Measurements from ENCODE around the gene AKIRIN2.

The AKIRIN2 gene

DNA sequence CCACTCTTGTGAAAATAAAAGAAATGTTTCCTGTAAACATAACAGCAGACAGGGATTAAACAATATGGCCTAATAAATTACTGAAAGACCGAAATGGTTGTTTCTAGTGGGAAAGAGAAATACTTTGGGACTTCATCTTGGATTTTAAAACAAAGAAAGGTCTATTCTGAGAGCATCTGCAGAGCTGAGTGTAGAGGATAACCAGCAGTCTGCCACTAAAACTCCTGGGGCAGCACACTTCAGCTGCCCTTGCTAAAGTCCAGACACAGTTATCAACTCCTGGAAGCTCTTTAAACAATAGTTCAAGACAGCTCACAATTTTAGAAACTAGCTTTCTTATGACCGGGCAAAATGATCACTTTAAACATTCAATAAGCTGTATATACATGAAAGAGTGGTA is 38.6 kb downstream of the AKIRIN2 start:
- WGBS, 2 donors (ENCODE audit: extremely low coverage in 2 of 2, insufficient read length in 2 of 2, insufficient replicate concordance in 1 of 2) = no CpG with 5 or more reads among the region's 2 CpGs

DNA sequence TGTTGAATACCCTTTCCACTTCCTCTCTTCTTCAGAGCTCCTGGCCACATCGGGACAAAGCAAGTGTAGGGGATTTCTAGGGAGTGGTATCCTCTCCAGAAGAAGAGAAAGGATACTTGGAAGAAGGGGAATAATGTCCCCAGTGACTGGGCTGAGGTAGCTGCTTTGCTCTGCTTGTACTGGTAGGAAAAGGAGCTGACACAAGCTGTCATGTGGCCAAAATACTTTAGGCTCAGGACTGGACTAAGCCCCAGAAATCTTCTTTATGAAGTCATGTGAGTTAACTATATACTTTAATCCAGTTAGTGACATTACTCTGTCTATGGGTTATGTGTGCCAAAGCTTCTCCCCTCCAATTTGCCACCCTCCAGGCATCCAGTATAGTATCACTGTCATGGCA is 40.5 kb downstream of the AKIRIN2 start:
- Histone ChIP-seq H3K23ac (ENCODE audit: low read depth, low read length, poor library complexity) (no peak overlapping the region), H3K14ac (ENCODE audit: low read length) (no peak overlapping the region), H4K8ac (ENCODE audit: low read depth, low read length) (no peak overlapping the region), H4K91ac (ENCODE audit: low read depth, low read length, poor library complexity) (no peak overlapping the region), H2AFZ (ENCODE audit: low read length) (no peak overlapping the region), H3K36me3 (replicated peaks in 1 of 2; ENCODE audit: control insufficient read depth in 2 of 2, insufficient read depth in 2 of 2, low read length in 2 of 2) (peaks cover 8 to 83% of the 10 kb centered on the region in 2 donors), H3K18ac (ENCODE audit: low read length) (no peak overlapping the region), H3K79me1 (ENCODE audit: low read depth, low read length) (no peaks in the 10 kb centered on the region), H2BK12ac (ENCODE audit: low read length) (no peak overlapping the region), H3K27ac (replicated peaks; ENCODE audit: low read length) (no peak overlapping the region), H3K4me1 (ENCODE audit: control insufficient read depth in 2 of 2, insufficient read depth in 1 of 2, low read depth in 1 of 2, low read length in 2 of 2) (no peaks in the 10 kb centered on the region), H3K4me2 (ENCODE audit: insufficient read depth, low read length, poor library complexity, severe bottlenecking) (no peak overlapping the region), H3K27me3 (ENCODE audit: control insufficient read depth in 3 of 3, insufficient read depth in 3 of 3, low read depth in 1 of 3, low read length in 3 of 3) (no peaks in the 10 kb centered on the region), H2AK5ac (ENCODE audit: low read depth, low read length) (no peak overlapping the region), H3K9ac (ENCODE audit: low read depth, low read length, poor library complexity) (no peak overlapping the region), H3K4me3 (ENCODE audit: low read length in 2 of 2) (no peak overlapping the region), H3K9me3 (replicated peaks in 1 of 2; ENCODE audit: control insufficient read depth in 2 of 2, insufficient read depth in 1 of 2, low read depth in 1 of 2, low read length in 2 of 2) (peaks cover 0 to 2% of the 10 kb centered on the region in 2 donors), H2BK15ac (ENCODE audit: low read length) (no peak overlapping the region), H2BK5ac (ENCODE audit: low read length) (no peak overlapping the region), H3K4ac (ENCODE audit: low read length) (no peak overlapping the region), H2BK120ac (ENCODE audit: low read depth, low read length) (no peak overlapping the region)
- no peak for DNase-seq (ENCODE audit: low spot score)
- no CpG with 5 or more reads among the region's 1 CpG for WGBS, 2 donors (ENCODE audit: extremely low coverage in 2 of 2, insufficient read length in 2 of 2, insufficient replicate concordance in 1 of 2)

More for the DNA sequence above, 38.6 kb downstream of the AKIRIN2 start:
- no peak overlapping the region for H3K27ac ChIP-seq (replicated peaks; ENCODE audit: low read length)
- no peak overlapping the region for H3K4me2 ChIP-seq (ENCODE audit: insufficient read depth, low read length, poor library complexity, severe bottlenecking)
- H2BK12ac ChIP-seq (ENCODE audit: low read length) = no peak overlapping the region
- H2AFZ ChIP-seq (ENCODE audit: low read length) = no peak overlapping the region
- no peak overlapping the region for H3K14ac ChIP-seq (ENCODE audit: low read length)
- peaks cover 0 to 2% of the 10 kb centered on the region in 2 donors for H3K9me3 ChIP-seq (replicated peaks in 1 of 2; ENCODE audit: control insufficient read depth in 2 of 2, insufficient read depth in 1 of 2, low read depth in 1 of 2, low read length in 2 of 2)
- H3K4me1 ChIP-seq (ENCODE audit: control insufficient read depth in 2 of 2, insufficient read depth in 1 of 2, low read depth in 1 of 2, low read length in 2 of 2) = no peaks in the 10 kb centered on the region
- no peak overlapping the region for H2BK15ac ChIP-seq (ENCODE audit: low read length)
- no peak for DNase-seq (ENCODE audit: low spot score)
- no peak overlapping the region for H3K9ac ChIP-seq (ENCODE audit: low read depth, low read length, poor library complexity)
- no peak overlapping the region for H4K8ac ChIP-seq (ENCODE audit: low read depth, low read length)
- no peak overlapping the region for H3K23ac ChIP-seq (ENCODE audit: low read depth, low read length, poor library complexity)
- H3K4me3 ChIP-seq (ENCODE audit: low read length in 2 of 2) = no peak overlapping the region
- H3K18ac ChIP-seq (ENCODE audit: low read length) = no peak overlapping the region
- H3K36me3 ChIP-seq (replicated peaks in 1 of 2; ENCODE audit: control insufficient read depth in 2 of 2, insufficient read depth in 2 of 2, low read length in 2 of 2) = peaks cover 6 to 85% of the 10 kb centered on the region in 2 donors
- no peak overlapping the region for H2BK5ac ChIP-seq (ENCODE audit: low read length)
- no peak overlapping the region for H2AK5ac ChIP-seq (ENCODE audit: low read depth, low read length)
- H3K79me1 ChIP-seq (ENCODE audit: low read depth, low read length) = no peaks in the 10 kb centered on the region
- no peaks in the 10 kb centered on the region for H3K27me3 ChIP-seq (ENCODE audit: control insufficient read depth in 3 of 3, insufficient read depth in 3 of 3, low read depth in 1 of 3, low read length in 3 of 3)
- H4K91ac ChIP-seq (ENCODE audit: low read depth, low read length, poor library complexity) = no peak overlapping the region
- no peak overlapping the region for H2BK120ac ChIP-seq (ENCODE audit: low read depth, low read length)
- no peak overlapping the region for H3K4ac ChIP-seq (ENCODE audit: low read length)

- Histone ChIP-seq H3K4me1 (ENCODE audit: control insufficient read depth in 2 of 2, insufficient read depth in 1 of 2, low read depth in 1 of 2, low read length in 2 of 2) (no peaks in the 10 kb centered on the region), H3K27me3 (ENCODE audit: control insufficient read depth in 3 of 3, insufficient read depth in 3 of 3, low read depth in 1 of 3, low read length in 3 of 3) (no peaks in the 10 kb centered on the region), H3K23ac (ENCODE audit: low read depth, low read length, poor library complexity) (no peak overlapping the region), H4K8ac (ENCODE audit: low read depth, low read length) (no peak overlapping the region), H2AFZ (ENCODE audit: low read length) (no peak overlapping the region), H3K27ac (replicated peaks; ENCODE audit: low read length) (no peak overlapping the region), H3K14ac (ENCODE audit: low read length) (no peak overlapping the region), H2BK15ac (ENCODE audit: low read length) (no peak overlapping the region), H3K18ac (ENCODE audit: low read length) (no peak overlapping the region), H3K79me1 (ENCODE audit: low read depth, low read length) (no peaks in the 10 kb centered on the region), H3K4me3 (ENCODE audit: low read length in 2 of 2) (no peak overlapping the region), H3K4ac (ENCODE audit: low read length) (no peak overlapping the region), H3K36me3 (replicated peaks in 1 of 2; ENCODE audit: control insufficient read depth in 2 of 2, insufficient read depth in 2 of 2, low read length in 2 of 2) (peaks cover 8 to 83% of the 10 kb centered on the region in 2 donors), H2AK5ac (ENCODE audit: low read depth, low read length) (no peak overlapping the region), H2BK5ac (ENCODE audit: low read length) (no peak overlapping the region), H2BK12ac (ENCODE audit: low read length) (no peak overlapping the region), H3K9me3 (replicated peaks in 1 of 2; ENCODE audit: control insufficient read depth in 2 of 2, insufficient read depth in 1 of 2, low read depth in 1 of 2, low read length in 2 of 2) (peaks cover 0 to 2% of the 10 kb centered on the region in 2 donors), H2BK120ac (ENCODE audit: low read depth, low read length) (no peak overlapping the region), H3K9ac (ENCODE audit: low read depth, low read length, poor library complexity) (no peak overlapping the region), H3K4me2 (ENCODE audit: insufficient read depth, low read length, poor library complexity, severe bottlenecking) (no peak overlapping the region), H4K91ac (ENCODE audit: low read depth, low read length, poor library complexity) (no peak overlapping the region)
- WGBS, 2 donors (ENCODE audit: extremely low coverage in 2 of 2, insufficient read length in 2 of 2, insufficient replicate concordance in 1 of 2) = no CpG with 5 or more reads among the region's 1 CpG
- no peak for DNase-seq (ENCODE audit: low spot score)
Measured at GRCh38 chr6:87661016-87661415, 41.0 kb downstream of the AKIRIN2 start.

GRCh38 chr6:87660226-87660911 is 41.7 kb downstream of the AKIRIN2 start:
- H4K91ac ChIP-seq (ENCODE audit: low read depth, low read length, poor library complexity) = no peak overlapping the region
- no peak overlapping the region for H2BK120ac ChIP-seq (ENCODE audit: low read depth, low read length)
- H3K9me3 ChIP-seq (replicated peaks in 1 of 2; ENCODE audit: control insufficient read depth in 2 of 2, insufficient read depth in 1 of 2, low read depth in 1 of 2, low read length in 2 of 2) = peaks cover 0 to 2% of the 10 kb centered on the region in 2 donors
- no peak overlapping the region for H2AFZ ChIP-seq (ENCODE audit: low read length)
- DNase-seq (ENCODE audit: low spot score) = no peak
- no peak overlapping the region for H4K8ac ChIP-seq (ENCODE audit: low read depth, low read length)
- H3K9ac ChIP-seq (ENCODE audit: low read depth, low read length, poor library complexity) = no peak overlapping the region
- H2BK15ac ChIP-seq (ENCODE audit: low read length) = no peak overlapping the region
- no peak overlapping the region for H3K18ac ChIP-seq (ENCODE audit: low read length)
- no peaks in the 10 kb centered on the region for H3K79me1 ChIP-seq (ENCODE audit: low read depth, low read length)
- H3K4me1 ChIP-seq (ENCODE audit: control insufficient read depth in 2 of 2, insufficient read depth in 1 of 2, low read depth in 1 of 2, low read length in 2 of 2) = no peaks in the 10 kb centered on the region
- H3K23ac ChIP-seq (ENCODE audit: low read depth, low read length, poor library complexity) = no peak overlapping the region
- H3K14ac ChIP-seq (ENCODE audit: low read length) = no peak overlapping the region
- no peak overlapping the region for H3K4me3 ChIP-seq (ENCODE audit: low read length in 2 of 2)
- no peak overlapping the region for H3K27ac ChIP-seq (replicated peaks; ENCODE audit: low read length)
- no peak overlapping the region for H2BK12ac ChIP-seq (ENCODE audit: low read length)
- no peaks in the 10 kb centered on the region for H3K27me3 ChIP-seq (ENCODE audit: control insufficient read depth in 3 of 3, insufficient read depth in 3 of 3, low read depth in 1 of 3, low read length in 3 of 3)
- no peak overlapping the region for H2AK5ac ChIP-seq (ENCODE audit: low read depth, low read length)
- no peak overlapping the region for H3K4ac ChIP-seq (ENCODE audit: low read length)
- H2BK5ac ChIP-seq (ENCODE audit: low read length) = no peak overlapping the region
- peaks cover 8 to 83% of the 10 kb centered on the region in 2 donors for H3K36me3 ChIP-seq (replicated peaks in 1 of 2; ENCODE audit: control insufficient read depth in 2 of 2, insufficient read depth in 2 of 2, low read length in 2 of 2)
- no peak overlapping the region for H3K4me2 ChIP-seq (ENCODE audit: insufficient read depth, low read length, poor library complexity, severe bottlenecking)
